Tibial nerve (tissue), 4 donors: ENCODE measurements around the gene ASTN1. TPM values are rescaled to one million over a fixed set of nuclear protein-coding genes. Genes with fewer than 3 reads are reported as not detected.

Source experiments
- DNase-seq, 2 donors: peaks; one replicate each; pipeline ENCODE4 v3.0.0-alpha.2; 2019; ENCODE audit warnings: low spot score in 2 of 2
- H3K27ac ChIP-seq, 4 donors: fragments of 200-600 bp; sonication (generic) in 3 of 4; one replicate each; pipeline ENCODE4 v1.5.1; 2017 to 2019; ENCODE audit warnings: mild to moderate bottlenecking in 1 of 4
- H3K27me3 ChIP-seq, 2 donors: fragments of 200-600 bp; sonication (generic) in 1 of 2; one replicate each; pipeline versions ENCODE4 v1.5.1 to v1.6.0; 2017 to 2019
- H3K36me3 ChIP-seq, 3 donors: fragments of 200-600 bp; sonication (generic); one replicate each; pipeline ENCODE4 v1.5.1; 2018 to 2019
- H3K4me1 ChIP-seq, 4 donors: fragments of 200-600 bp; sonication (generic) in 3 of 4; one replicate each; pipeline ENCODE4 v1.5.1; 2017 to 2019
- H3K4me3 ChIP-seq, 4 donors: fragments of 200-600 bp; sonication (generic) in 3 of 4; one replicate each; pipeline ENCODE4 v1.5.1; 2017 to 2019; ENCODE audit warnings: mild to moderate bottlenecking in 1 of 4, moderate library complexity in 1 of 4
- H3K9me3 ChIP-seq, 4 donors: fragments of 200-600 bp; sonication (generic) in 3 of 4; one replicate each; pipeline ENCODE4 v1.5.1; 2017 to 2019
- CTCF ChIP-seq, 5 experiments: fragments of 200-600 bp in 3 of 5; fragments of 450-650 bp in 2 of 5; sonication (generic) in 3 of 5; IDR thresholded peaks; one replicate each; pipeline ENCODE4 v1.5.1; 2016 to 2019; ENCODE audit warnings: antibody characterized with exemption in 5 of 5, mild to moderate bottlenecking in 3 of 5, moderate library complexity in 2 of 5
- EP300 ChIP-seq, 2 donors: sonication (generic); formaldehyde crosslinking; IDR thresholded peaks; one replicate each; pipeline ENCODE4 v1.6.1; 2017; ENCODE audit warnings: antibody characterized with exemption in 2 of 2, mild to moderate bottlenecking in 1 of 2
- POLR2A ChIP-seq, 2 donors: fragments of 450-650 bp; IDR thresholded peaks; one replicate each; pipeline ENCODE4 v1.6.1; 2017; ENCODE audit warnings: antibody characterized with exemption in 2 of 2, mild to moderate bottlenecking in 2 of 2, moderate library complexity in 2 of 2
- WGBS, 2 donors: methylation state at CpG; one replicate each; pipeline ENCODE4 v1.1.5; 2018; 5-methylcytosine and 5-hydroxymethylcytosine counted together
- total RNA-seq, 4 donors: library from RNA; depleted of rRNA; stranded (reverse); fragments of >200 nt; gene quantifications; one replicate each; pipeline ENCODE4 v1.1.0, GENCODE V29; 2016

Gene ASTN1
- total RNA-seq, 4 donors from 2014 or later: 0.30 to 0.63 TPM; not detected in 2

GRCh38 chr1:176852124-176852523 is 312.4 kb downstream of the ASTN1 start:
- Histone ChIP-seq H3K36me3 (no peaks in the 10 kb centered on the region), H3K27me3 (no peaks in the 10 kb centered on the region), H3K9me3 (no peaks in the 10 kb centered on the region), H3K4me3 (no peak overlapping the region), H3K4me1 (no peaks in the 10 kb centered on the region), H3K27ac (no peak overlapping the region)
- 93 to 94% methylated on average over 3 of the region's 3 CpGs for WGBS, 2 donors
- no peak for DNase-seq
- TF ChIP-seq POLR2A (IDR thresholded peaks at IDR 0.05): no peak
- no peak for TF ChIP-seq CTCF (IDR thresholded peaks at IDR 0.05)
- TF ChIP-seq EP300 (IDR thresholded peaks at IDR 0.05): no peak

- WGBS, 2 donors: 57 to 82% methylated on average over 4 of the region's 4 CpGs
- no peak for TF ChIP-seq CTCF (IDR thresholded peaks at IDR 0.05)
- no peak for TF ChIP-seq EP300 (IDR thresholded peaks at IDR 0.05)
- TF ChIP-seq POLR2A (IDR thresholded peaks at IDR 0.05): no peak
- H3K27ac ChIP-seq: no peak overlapping the region
- no peaks in the 10 kb centered on the region for H3K9me3 ChIP-seq
- no peak for DNase-seq
- H3K36me3 ChIP-seq: no peaks in the 10 kb centered on the region
- no peak overlapping the region for H3K4me3 ChIP-seq
- no peaks in the 10 kb centered on the region for H3K27me3 ChIP-seq
- H3K4me1 ChIP-seq: no peaks in the 10 kb centered on the region
These were observed 313.6 kb downstream of the ASTN1 start for GRCh38 chr1:176850871-176851270.

GRCh38 chr1:176849281-176849680 is 315.2 kb downstream of the ASTN1 start:
- Histone ChIP-seq H3K27me3 (no peaks in the 10 kb centered on the region), H3K27ac (no peak overlapping the region), H3K4me1 (no peaks in the 10 kb centered on the region), H3K36me3 (no peaks in the 10 kb centered on the region), H3K9me3 (no peaks in the 10 kb centered on the region), H3K4me3 (no peak overlapping the region)
- WGBS, 2 donors: 62 to 98% methylated on average over 3 of the region's 3 CpGs
- DNase-seq: no peak
- no peak for TF ChIP-seq CTCF (IDR thresholded peaks at IDR 0.05)
- TF ChIP-seq EP300 (IDR thresholded peaks at IDR 0.05): no peak
- no peak for TF ChIP-seq POLR2A (IDR thresholded peaks at IDR 0.05)

- 41 to 57% methylated on average over 1 of the region's 1 CpG for WGBS, 2 donors
- no peak for DNase-seq
- peaks cover 0 to 11% (median 2%) of the 10 kb centered on the region in 4 donors for H3K4me1 ChIP-seq
- no peak overlapping the region for H3K27ac ChIP-seq
- TF ChIP-seq CTCF (IDR thresholded peaks at IDR 0.05): no peak
- no peak for TF ChIP-seq POLR2A (IDR thresholded peaks at IDR 0.05)
- TF ChIP-seq EP300 (IDR thresholded peaks at IDR 0.05): no peak
- H3K36me3 ChIP-seq: no peaks in the 10 kb centered on the region
- H3K27me3 ChIP-seq: no peaks in the 10 kb centered on the region
- H3K9me3 ChIP-seq: no peaks in the 10 kb centered on the region
- no peak overlapping the region for H3K4me3 ChIP-seq
These were observed 317.5 kb downstream of the ASTN1 start for GRCh38 chr1:176847052-176847451.

GRCh38 chr1:176843352-176844297 is 320.9 kb downstream of the ASTN1 start:
- DNase-seq: peak in 1 of 2 donors; percentile 22
- Histone ChIP-seq H3K9me3 (no peaks in the 10 kb centered on the region), H3K27me3 (no peaks in the 10 kb centered on the region), H3K27ac (no peak overlapping the region), H3K36me3 (no peaks in the 10 kb centered on the region), H3K4me3 (no peak overlapping the region), H3K4me1 (peaks cover 0 to 12% (median 2%) of the 10 kb centered on the region in 4 donors)
- peak; percentile 28 to 77 (median 47) for TF ChIP-seq CTCF (IDR thresholded peaks at IDR 0.05)
- TF ChIP-seq POLR2A (IDR thresholded peaks at IDR 0.05): no peak
- TF ChIP-seq EP300 (IDR thresholded peaks at IDR 0.05): peak in 1 of 2 donors; percentile 8
- 18% methylated on average over 4 of the region's 4 CpGs for WGBS, 2 donors
